ENCODE measurements around the gene EEPD1. TPM values are rescaled to one million over a fixed set of nuclear protein-coding genes. Genes with fewer than 3 reads are reported as not detected.

Gene EEPD1
- polyA plus RNA-seq, 1 donor from 2014 or later = 1.9 TPM

Other genes starting within 250 kb of the EEPD1 start
- gene ANLN, start 236.6 kb downstream of the EEPD1 start, polyA plus RNA-seq = not detected